CD4-positive, alpha-beta T cell treated with Interleukin-15 for 1 hour (primary cell): ENCODE data around the gene TXNDC12.
A peak's percentile ranks its signal among the peaks of the same experiment; 100 is the strongest.
"Not testable (repeated sequence)": the region's sequence is repeated elsewhere in the genome, so short reads cannot be mapped to it uniquely, and the experiment has no call there.

Source experiments
- DNase-seq: peaks from one replicate; pipeline ENCODE4 v3.0.0-alpha.2; 2020

The TXNDC12 gene

GRCh38 chr1:52055066-52055865, at the start of gene TXNDC12:
Gene TXNDC12, minus strand, starts transcription at chr1:52055191. Its CDS starts 95 bp downstream, at chr1:52055096.
- peak; percentile 61 for DNase-seq

- DNase-seq, result no peak
Measured at GRCh38 chr1:52102336-52103013, 47.5 kb upstream of the TXNDC12 start.

- no peak for DNase-seq
Measured at GRCh38 chr1:52098139-52098871, 43.3 kb upstream of the TXNDC12 start.

GRCh38 chr1:52096216-52096615, 41.2 kb upstream of the TXNDC12 start:
- no peak for DNase-seq

- not testable (repeated sequence) for DNase-seq
Measured at GRCh38 chr1:52094300-52094699, 39.3 kb upstream of the TXNDC12 start.

GRCh38 chr1:52087892-52088291, 32.9 kb upstream of the TXNDC12 start:
- not testable (repeated sequence) for DNase-seq

GRCh38 chr1:52080014-52080415, 25.0 kb upstream of the TXNDC12 start:
- no peak for DNase-seq

GRCh38 chr1:52077277-52077676, 22.3 kb upstream of the TXNDC12 start:
- DNase-seq, result not testable (repeated sequence)

- no peak for DNase-seq
Measured at GRCh38 chr1:52072291-52072690, 17.3 kb upstream of the TXNDC12 start.

- DNase-seq, result no peak
Measured at GRCh38 chr1:52070704-52071103, 15.7 kb upstream of the TXNDC12 start.

- no peak for DNase-seq
Measured at GRCh38 chr1:52063192-52063591, 8.2 kb upstream of the TXNDC12 start.

GRCh38 chr1:52060822-52061221, 5.8 kb upstream of the TXNDC12 start:
- no peak for DNase-seq

- DNase-seq, result no peak
Measured at GRCh38 chr1:52059888-52060287, 4.9 kb upstream of the TXNDC12 start.

GRCh38 chr1:52059321-52059720, 4.3 kb upstream of the TXNDC12 start:
- no peak for DNase-seq

GRCh38 chr1:52057876-52058415, 3.0 kb upstream of the TXNDC12 start:
- DNase-seq, result no peak

GRCh38 chr1:52057255-52057654, 2.3 kb upstream of the TXNDC12 start:
- no peak for DNase-seq

GRCh38 chr1:52056937-52057231, 1.9 kb upstream of the TXNDC12 start:
- no peak for DNase-seq

- DNase-seq, result peak; percentile 91
Measured at GRCh38 chr1:52056163-52056936, 1.4 kb upstream of the TXNDC12 start, which contains the start of gene BTF3L4. Gene BTF3L4, plus strand, starts transcription at chr1:52056295. Its CDS starts 3,553 bp downstream, at chr1:52059848.

- no peak for DNase-seq
Measured at GRCh38 chr1:52055866-52056162, 823 bp upstream of the TXNDC12 start.

- DNase-seq, result no peak
Measured at GRCh38 chr1:52054496-52055065, 410 bp downstream of the TXNDC12 start.

GRCh38 chr1:52053862-52054261, 1.1 kb downstream of the TXNDC12 start:
- DNase-seq, result no peak

- not testable (repeated sequence) for DNase-seq
Measured at GRCh38 chr1:52049337-52049736, 5.7 kb downstream of the TXNDC12 start.
